Sigmoid colon (tissue), 4 donors: ENCODE results near the gene TRAF3IP3.

ENCODE experiments used
- EP300 ChIP-seq, 4 donors: sonication (generic); formaldehyde crosslinking; IDR thresholded peaks; one replicate each; pipeline ENCODE4 v1.6.1; 2017; ENCODE audit warnings: antibody characterized with exemption in 4 of 4
- POLR2A ChIP-seq, 2 donors: fragments of 450-650 bp; IDR thresholded peaks; one replicate each; pipeline ENCODE4 v1.6.1; 2016; ENCODE audit warnings: antibody characterized with exemption in 2 of 2, mild to moderate bottlenecking in 2 of 2, moderate library complexity in 2 of 2
- POLR2AphosphoS5 ChIP-seq, 4 donors: sonication (generic); formaldehyde crosslinking; IDR thresholded peaks; one replicate each; pipeline ENCODE4 v1.6.1; 2017; ENCODE audit warnings: antibody characterized with exemption in 4 of 4
- TF ChIP-seq, protein P1 (sequence below), 4 experiments: fragments of 450-650 bp in 3 of 4; fragments of 200-600 bp in 1 of 4; IDR thresholded peaks; one replicate each; pipeline ENCODE4 v1.5.1; 2016 to 2019; ENCODE audit warnings: antibody characterized with exemption in 4 of 4, mild to moderate bottlenecking in 3 of 4, moderate library complexity in 2 of 4

DNA sequence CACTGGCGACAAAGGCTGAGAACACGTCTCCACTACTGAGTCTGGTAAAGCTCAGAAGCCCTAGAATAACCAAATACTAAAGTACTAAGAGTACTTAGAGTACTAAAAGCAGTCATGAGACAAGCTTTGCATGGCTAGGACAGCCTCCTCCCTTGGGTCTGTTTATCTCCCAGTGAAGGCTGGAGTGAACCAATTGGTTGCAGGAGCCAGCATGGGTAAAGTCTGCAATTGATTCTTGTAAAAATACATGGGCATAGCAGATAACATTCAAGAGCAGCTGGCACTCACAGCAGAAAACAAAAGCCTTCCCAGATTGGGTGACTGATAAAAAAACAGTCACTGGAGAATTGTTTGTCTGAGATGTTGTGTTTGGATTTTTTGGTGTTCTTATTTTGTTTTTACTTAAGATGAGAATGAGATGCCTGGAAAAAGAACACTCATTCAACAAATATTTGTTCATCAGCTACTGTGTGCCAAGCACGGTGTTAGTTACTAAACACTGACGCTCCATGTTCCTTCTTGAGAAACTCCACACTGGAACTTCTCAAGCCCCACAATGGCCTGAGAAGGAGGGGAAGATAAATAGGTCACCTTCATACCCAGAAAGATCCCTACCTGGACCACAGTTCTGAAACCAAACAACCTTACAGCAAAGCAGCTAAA lies 46.4 kb downstream of the TRAF3IP3 start:
- TF ChIP-seq POLR2AphosphoS5 (IDR thresholded peaks at IDR 0.05) (no peak), POLR2A (IDR thresholded peaks at IDR 0.05) (no peak), EP300 (IDR thresholded peaks at IDR 0.05) (no peak)
- TF ChIP-seq, protein P1, sequence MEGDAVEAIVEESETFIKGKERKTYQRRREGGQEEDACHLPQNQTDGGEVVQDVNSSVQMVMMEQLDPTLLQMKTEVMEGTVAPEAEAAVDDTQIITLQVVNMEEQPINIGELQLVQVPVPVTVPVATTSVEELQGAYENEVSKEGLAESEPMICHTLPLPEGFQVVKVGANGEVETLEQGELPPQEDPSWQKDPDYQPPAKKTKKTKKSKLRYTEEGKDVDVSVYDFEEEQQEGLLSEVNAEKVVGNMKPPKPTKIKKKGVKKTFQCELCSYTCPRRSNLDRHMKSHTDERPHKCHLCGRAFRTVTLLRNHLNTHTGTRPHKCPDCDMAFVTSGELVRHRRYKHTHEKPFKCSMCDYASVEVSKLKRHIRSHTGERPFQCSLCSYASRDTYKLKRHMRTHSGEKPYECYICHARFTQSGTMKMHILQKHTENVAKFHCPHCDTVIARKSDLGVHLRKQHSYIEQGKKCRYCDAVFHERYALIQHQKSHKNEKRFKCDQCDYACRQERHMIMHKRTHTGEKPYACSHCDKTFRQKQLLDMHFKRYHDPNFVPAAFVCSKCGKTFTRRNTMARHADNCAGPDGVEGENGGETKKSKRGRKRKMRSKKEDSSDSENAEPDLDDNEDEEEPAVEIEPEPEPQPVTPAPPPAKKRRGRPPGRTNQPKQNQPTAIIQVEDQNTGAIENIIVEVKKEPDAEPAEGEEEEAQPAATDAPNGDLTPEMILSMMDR (IDR thresholded peaks at IDR 0.05): no peak
